Astrocyte of the spinal cord (primary cell): ENCODE measurements around the gene PACSIN2.
"Not testable (repeated sequence)": the region's sequence is repeated elsewhere in the genome, so short reads cannot be mapped to it uniquely, and the experiment has no call there.

Experiments
- DNase-seq: peaks from one replicate; pipeline ENCODE4 v3.0.0; 2011; ENCODE audit warnings: low read depth, low spot score
- H3K4me3 ChIP-seq: 2 replicates; pipeline ENCODE4 v1.5.1; 2011; ENCODE audit warnings: low read depth, mild to moderate bottlenecking, low read length, moderate library complexity
- CTCF ChIP-seq: IDR thresholded peaks from 2 replicates; pipeline ENCODE4 v1.5.1; 2012; ENCODE audit warnings: low read depth, mild to moderate bottlenecking, low read length, inconsistent platforms
- in situ Hi-C: cut with HindIII; loops from 2 replicates; pipeline ENCODE4 v1.10.0; 2017; ENCODE audit warnings: low sequenced_read_pairs

PACSIN2 gene

GRCh38 chr22:42919199-42919598 lies 95.8 kb downstream of the PACSIN2 start:
- no peak overlapping the region for H3K4me3 ChIP-seq
- no peak for TF ChIP-seq CTCF
- no peak for DNase-seq
- in situ Hi-C loops = no loop called here

- no peak for DNase-seq
- H3K4me3 ChIP-seq = no peak overlapping the region
- TF ChIP-seq CTCF = no peak
- in situ Hi-C loops = no loop called here
Measured at GRCh38 chr22:42918500-42918899, 96.4 kb downstream of the PACSIN2 start.

- in situ Hi-C loops, DNase-seq, H3K4me3 ChIP-seq: not testable (repeated sequence)
Measured at GRCh38 chr22:42917358-42917757, 97.6 kb downstream of the PACSIN2 start.

GRCh38 chr22:42915980-42916765 lies 98.8 kb downstream of the PACSIN2 start:
- DNase-seq = no peak
- TF ChIP-seq CTCF = no peak
- in situ Hi-C loops = no loop called here
- H3K4me3 ChIP-seq = no peak overlapping the region

- in situ Hi-C loops = no loop called here
- no peak for TF ChIP-seq CTCF
- DNase-seq = no peak
- H3K4me3 ChIP-seq = no peak overlapping the region
Measured at GRCh38 chr22:42914511-42915076, 100.4 kb downstream of the PACSIN2 start.

- no peak overlapping the region for H3K4me3 ChIP-seq
- no peak for TF ChIP-seq CTCF
- DNase-seq = no peak
- in situ Hi-C loops = no loop called here
Measured at GRCh38 chr22:42913874-42914510, 101.0 kb downstream of the PACSIN2 start.

- DNase-seq = no peak
- no peak for TF ChIP-seq CTCF
- in situ Hi-C loops = no loop called here
- no peak overlapping the region for H3K4me3 ChIP-seq
Measured at GRCh38 chr22:42912059-42912458, 102.9 kb downstream of the PACSIN2 start.
